GM12891 (cell line): ENCODE results near the gene INSYN2B.

Experiments
- DNase-seq: peaks from one replicate; pipeline ENCODE4 v3.0.0; 2011; ENCODE audit warnings: low spot score; ENCODE audit not compliant: insufficient read length
- FAIRE-seq: peaks from 2 replicates; lab custom pipeline; 2011; peaks lifted over from hg19 to GRCh38; lab: Jason Lieb, UNC
- PAX5 ChIP-seq: IDR thresholded peaks from 2 replicates; pipeline ENCODE4 v1.6.1; 2011; ENCODE audit warnings: low read length, moderate library complexity, mild to moderate bottlenecking; ENCODE audit not compliant: insufficient read depth, severe bottlenecking
- POLR2A ChIP-seq: IDR thresholded peaks from 2 replicates; pipeline ENCODE4 v1.6.1; 2011; ENCODE audit warnings: low read depth, low read length, control low read depth
- POLR2AphosphoS5 ChIP-seq: IDR thresholded peaks from 2 replicates; pipeline ENCODE4 v1.6.1; 2011; ENCODE audit warnings: low read depth, low read length, control low read depth
- POU2F2 ChIP-seq: IDR thresholded peaks from 2 replicates; pipeline ENCODE4 v1.6.1; 2011; ENCODE audit warnings: low read depth, mild to moderate bottlenecking, control low read depth, low read length, moderate library complexity
- SPI1 ChIP-seq: IDR thresholded peaks from 2 replicates; pipeline ENCODE4 v1.6.1; 2011; ENCODE audit warnings: low read depth, low read length, control low read depth
- TAF1 ChIP-seq: IDR thresholded peaks from 2 replicates; pipeline ENCODE4 v1.6.1; 2011; ENCODE audit warnings: low read depth, low read length, control low read depth

The INSYN2B gene

GRCh38 chr5:169939731-169940130, 40.6 kb downstream of the INSYN2B start:
- FAIRE-seq (no peak), DNase-seq (no peak)
- no peak for TF ChIP-seq TAF1
- no peak for TF ChIP-seq PAX5

GRCh38 chr5:169938439-169938838, 41.9 kb downstream of the INSYN2B start:
- TF ChIP-seq POLR2AphosphoS5 (no peak), POU2F2 (no peak), TAF1 (no peak), PAX5 (no peak), POLR2A (no peak), SPI1 (no peak)
- DNase-seq (no peak), FAIRE-seq (no peak)

- TF ChIP-seq POLR2A = no peak
- no peak for TF ChIP-seq SPI1
- no peak for TF ChIP-seq PAX5
- no peak for TF ChIP-seq POLR2AphosphoS5
- no peak for TF ChIP-seq POU2F2
- no peak for TF ChIP-seq TAF1
- FAIRE-seq = no peak
- no peak for DNase-seq
These were observed 44.5 kb downstream of the INSYN2B start for GRCh38 chr5:169935762-169936161.

GRCh38 chr5:169934990-169935389, 45.3 kb downstream of the INSYN2B start:
- FAIRE-seq (no peak), DNase-seq (no peak)
- no peak for TF ChIP-seq POU2F2
- no peak for TF ChIP-seq PAX5
- TF ChIP-seq TAF1 = no peak
- no peak for TF ChIP-seq POLR2AphosphoS5
- TF ChIP-seq SPI1 = no peak
- no peak for TF ChIP-seq POLR2A

- no peak for FAIRE-seq
- no peak for DNase-seq
- no peak for TF ChIP-seq POU2F2
- no peak for TF ChIP-seq SPI1
- TF ChIP-seq PAX5 = no peak
- no peak for TF ChIP-seq TAF1
- TF ChIP-seq POLR2A = no peak
- TF ChIP-seq POLR2AphosphoS5 = no peak
These were observed 46.7 kb downstream of the INSYN2B start for GRCh38 chr5:169933616-169934015.

- TF ChIP-seq TAF1 = no peak
- TF ChIP-seq PAX5 = no peak
- no peak for TF ChIP-seq POLR2A
- no peak for TF ChIP-seq SPI1
- FAIRE-seq (no peak), DNase-seq (no peak)
These were observed 47.2 kb downstream of the INSYN2B start for GRCh38 chr5:169933127-169933526.

GRCh38 chr5:169923988-169924387, 56.3 kb downstream of the INSYN2B start:
- DNase-seq (no peak), FAIRE-seq (peak; percentile 40)
- TF ChIP-seq POLR2AphosphoS5 = no peak
- no peak for TF ChIP-seq PAX5
- no peak for TF ChIP-seq SPI1
- no peak for TF ChIP-seq POLR2A
- TF ChIP-seq TAF1 = no peak
- TF ChIP-seq POU2F2 = no peak

GRCh38 chr5:169922474-169922873, 57.8 kb downstream of the INSYN2B start:
- TF ChIP-seq POLR2A (no peak), SPI1 (no peak), POU2F2 (no peak), POLR2AphosphoS5 (no peak), PAX5 (no peak), TAF1 (no peak)
- DNase-seq (no peak), FAIRE-seq (no peak)

GRCh38 chr5:169921949-169922348, 58.3 kb downstream of the INSYN2B start:
- TF ChIP-seq TAF1 = no peak
- TF ChIP-seq POU2F2 = no peak
- no peak for TF ChIP-seq SPI1
- no peak for TF ChIP-seq POLR2AphosphoS5
- no peak for TF ChIP-seq PAX5
- TF ChIP-seq POLR2A = no peak
- DNase-seq (no peak), FAIRE-seq (no peak)

GRCh38 chr5:169921384-169921783, 58.9 kb downstream of the INSYN2B start:
- FAIRE-seq (no peak), DNase-seq (no peak)
- TF ChIP-seq PAX5 (no peak), TAF1 (no peak), SPI1 (no peak), POU2F2 (no peak), POLR2AphosphoS5 (no peak), POLR2A (no peak)
